GM23338 (cell line): Measurements from ENCODE around the gene DCAF11.

ENCODE experiments used
- CREB1 ChIP-seq: fragments of 250-450 bp; sonication (Bioruptor Pico); IDR thresholded peaks from 2 replicates; pipeline ENCODE4 v1.5.0; 2020; ENCODE audit warnings: low read depth, mild to moderate bottlenecking, moderate library complexity
- EZH2 ChIP-seq: fragments of 200-600 bp; sonication (generic); IDR thresholded peaks from one replicate; pipeline ENCODE4 v1.8.0; 2017; ENCODE audit warnings: antibody characterized with exemption, mild to moderate bottlenecking, low read depth; ENCODE audit not compliant: unreplicated experiment
- EZH2phosphoT487 ChIP-seq: fragments of 200-600 bp; sonication (generic); IDR thresholded peaks from one replicate; pipeline ENCODE4 v1.8.1; 2018; ENCODE audit warnings: antibody characterized with exemption; ENCODE audit not compliant: unreplicated experiment
- NANOG ChIP-seq: IDR thresholded peaks from 2 replicates; pipeline ENCODE4 v1.6.1; 2016; ENCODE audit warnings: antibody characterized with exemption, borderline replicate concordance
- POLR2AphosphoS5 ChIP-seq: IDR thresholded peaks from 2 replicates; pipeline ENCODE4 v1.6.1; 2016; ENCODE audit warnings: antibody characterized with exemption, low read depth
- STAT1 ChIP-seq: IDR thresholded peaks from one replicate; pipeline ENCODE4 v1.6.1; 2016; ENCODE audit warnings: antibody characterized with exemption; ENCODE audit not compliant: unreplicated experiment
- ZNF114 ChIP-seq: fragments of 250-450 bp; sonication (Bioruptor Pico); IDR thresholded peaks from 2 replicates; pipeline ENCODE4 v1.5.0; 2020; ENCODE audit warnings: mild to moderate bottlenecking, moderate library complexity
- ZNF331 ChIP-seq: fragments of 250-450 bp; sonication (Bioruptor Pico); IDR thresholded peaks from 2 replicates; pipeline ENCODE4 v1.5.0; 2020; ENCODE audit warnings: low read depth, mild to moderate bottlenecking, moderate library complexity
- TF ChIP-seq, protein P1 (sequence below), 2 experiments: fragments of 200-600 bp in 1 of 2; sonication (generic) in 1 of 2; conservative IDR thresholded peaks; 2 replicates each; pipeline versions ENCODE4 v1.5.1 to v1.6.1; 2016 to 2017; ENCODE audit warnings: antibody characterized with exemption in 2 of 2, low read depth in 2 of 2, mild to moderate bottlenecking in 2 of 2, moderate library complexity in 1 of 2
- TF ChIP-seq, protein P2 (sequence below): IDR thresholded peaks from one replicate; pipeline ENCODE4 v1.6.1; 2018; ENCODE audit warnings: antibody characterized with exemption; ENCODE audit not compliant: unreplicated experiment
- TF ChIP-seq, protein P3 (sequence below): fragments of 250-450 bp; sonication (Bioruptor Pico); IDR thresholded peaks from 2 replicates; pipeline ENCODE4 v1.5.0; 2020; ENCODE audit warnings: mild to moderate bottlenecking, moderate library complexity

- TF ChIP-seq, protein P1, sequence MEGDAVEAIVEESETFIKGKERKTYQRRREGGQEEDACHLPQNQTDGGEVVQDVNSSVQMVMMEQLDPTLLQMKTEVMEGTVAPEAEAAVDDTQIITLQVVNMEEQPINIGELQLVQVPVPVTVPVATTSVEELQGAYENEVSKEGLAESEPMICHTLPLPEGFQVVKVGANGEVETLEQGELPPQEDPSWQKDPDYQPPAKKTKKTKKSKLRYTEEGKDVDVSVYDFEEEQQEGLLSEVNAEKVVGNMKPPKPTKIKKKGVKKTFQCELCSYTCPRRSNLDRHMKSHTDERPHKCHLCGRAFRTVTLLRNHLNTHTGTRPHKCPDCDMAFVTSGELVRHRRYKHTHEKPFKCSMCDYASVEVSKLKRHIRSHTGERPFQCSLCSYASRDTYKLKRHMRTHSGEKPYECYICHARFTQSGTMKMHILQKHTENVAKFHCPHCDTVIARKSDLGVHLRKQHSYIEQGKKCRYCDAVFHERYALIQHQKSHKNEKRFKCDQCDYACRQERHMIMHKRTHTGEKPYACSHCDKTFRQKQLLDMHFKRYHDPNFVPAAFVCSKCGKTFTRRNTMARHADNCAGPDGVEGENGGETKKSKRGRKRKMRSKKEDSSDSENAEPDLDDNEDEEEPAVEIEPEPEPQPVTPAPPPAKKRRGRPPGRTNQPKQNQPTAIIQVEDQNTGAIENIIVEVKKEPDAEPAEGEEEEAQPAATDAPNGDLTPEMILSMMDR (conservative IDR thresholded peaks at IDR 0.05; ENCODE audit: low read depth in 2 of 2): no peak
- no peak for TF ChIP-seq POLR2AphosphoS5
- no peak for TF ChIP-seq EZH2
- no peak for TF ChIP-seq CREB1 (CRISPR knock-in tag)
- no peak for TF ChIP-seq STAT1
- TF ChIP-seq, protein P2, sequence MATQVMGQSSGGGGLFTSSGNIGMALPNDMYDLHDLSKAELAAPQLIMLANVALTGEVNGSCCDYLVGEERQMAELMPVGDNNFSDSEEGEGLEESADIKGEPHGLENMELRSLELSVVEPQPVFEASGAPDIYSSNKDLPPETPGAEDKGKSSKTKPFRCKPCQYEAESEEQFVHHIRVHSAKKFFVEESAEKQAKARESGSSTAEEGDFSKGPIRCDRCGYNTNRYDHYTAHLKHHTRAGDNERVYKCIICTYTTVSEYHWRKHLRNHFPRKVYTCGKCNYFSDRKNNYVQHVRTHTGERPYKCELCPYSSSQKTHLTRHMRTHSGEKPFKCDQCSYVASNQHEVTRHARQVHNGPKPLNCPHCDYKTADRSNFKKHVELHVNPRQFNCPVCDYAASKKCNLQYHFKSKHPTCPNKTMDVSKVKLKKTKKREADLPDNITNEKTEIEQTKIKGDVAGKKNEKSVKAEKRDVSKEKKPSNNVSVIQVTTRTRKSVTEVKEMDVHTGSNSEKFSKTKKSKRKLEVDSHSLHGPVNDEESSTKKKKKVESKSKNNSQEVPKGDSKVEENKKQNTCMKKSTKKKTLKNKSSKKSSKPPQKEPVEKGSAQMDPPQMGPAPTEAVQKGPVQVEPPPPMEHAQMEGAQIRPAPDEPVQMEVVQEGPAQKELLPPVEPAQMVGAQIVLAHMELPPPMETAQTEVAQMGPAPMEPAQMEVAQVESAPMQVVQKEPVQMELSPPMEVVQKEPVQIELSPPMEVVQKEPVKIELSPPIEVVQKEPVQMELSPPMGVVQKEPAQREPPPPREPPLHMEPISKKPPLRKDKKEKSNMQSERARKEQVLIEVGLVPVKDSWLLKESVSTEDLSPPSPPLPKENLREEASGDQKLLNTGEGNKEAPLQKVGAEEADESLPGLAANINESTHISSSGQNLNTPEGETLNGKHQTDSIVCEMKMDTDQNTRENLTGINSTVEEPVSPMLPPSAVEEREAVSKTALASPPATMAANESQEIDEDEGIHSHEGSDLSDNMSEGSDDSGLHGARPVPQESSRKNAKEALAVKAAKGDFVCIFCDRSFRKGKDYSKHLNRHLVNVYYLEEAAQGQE: no peak
- TF ChIP-seq EZH2phosphoT487: no peak
- TF ChIP-seq, protein P3, sequence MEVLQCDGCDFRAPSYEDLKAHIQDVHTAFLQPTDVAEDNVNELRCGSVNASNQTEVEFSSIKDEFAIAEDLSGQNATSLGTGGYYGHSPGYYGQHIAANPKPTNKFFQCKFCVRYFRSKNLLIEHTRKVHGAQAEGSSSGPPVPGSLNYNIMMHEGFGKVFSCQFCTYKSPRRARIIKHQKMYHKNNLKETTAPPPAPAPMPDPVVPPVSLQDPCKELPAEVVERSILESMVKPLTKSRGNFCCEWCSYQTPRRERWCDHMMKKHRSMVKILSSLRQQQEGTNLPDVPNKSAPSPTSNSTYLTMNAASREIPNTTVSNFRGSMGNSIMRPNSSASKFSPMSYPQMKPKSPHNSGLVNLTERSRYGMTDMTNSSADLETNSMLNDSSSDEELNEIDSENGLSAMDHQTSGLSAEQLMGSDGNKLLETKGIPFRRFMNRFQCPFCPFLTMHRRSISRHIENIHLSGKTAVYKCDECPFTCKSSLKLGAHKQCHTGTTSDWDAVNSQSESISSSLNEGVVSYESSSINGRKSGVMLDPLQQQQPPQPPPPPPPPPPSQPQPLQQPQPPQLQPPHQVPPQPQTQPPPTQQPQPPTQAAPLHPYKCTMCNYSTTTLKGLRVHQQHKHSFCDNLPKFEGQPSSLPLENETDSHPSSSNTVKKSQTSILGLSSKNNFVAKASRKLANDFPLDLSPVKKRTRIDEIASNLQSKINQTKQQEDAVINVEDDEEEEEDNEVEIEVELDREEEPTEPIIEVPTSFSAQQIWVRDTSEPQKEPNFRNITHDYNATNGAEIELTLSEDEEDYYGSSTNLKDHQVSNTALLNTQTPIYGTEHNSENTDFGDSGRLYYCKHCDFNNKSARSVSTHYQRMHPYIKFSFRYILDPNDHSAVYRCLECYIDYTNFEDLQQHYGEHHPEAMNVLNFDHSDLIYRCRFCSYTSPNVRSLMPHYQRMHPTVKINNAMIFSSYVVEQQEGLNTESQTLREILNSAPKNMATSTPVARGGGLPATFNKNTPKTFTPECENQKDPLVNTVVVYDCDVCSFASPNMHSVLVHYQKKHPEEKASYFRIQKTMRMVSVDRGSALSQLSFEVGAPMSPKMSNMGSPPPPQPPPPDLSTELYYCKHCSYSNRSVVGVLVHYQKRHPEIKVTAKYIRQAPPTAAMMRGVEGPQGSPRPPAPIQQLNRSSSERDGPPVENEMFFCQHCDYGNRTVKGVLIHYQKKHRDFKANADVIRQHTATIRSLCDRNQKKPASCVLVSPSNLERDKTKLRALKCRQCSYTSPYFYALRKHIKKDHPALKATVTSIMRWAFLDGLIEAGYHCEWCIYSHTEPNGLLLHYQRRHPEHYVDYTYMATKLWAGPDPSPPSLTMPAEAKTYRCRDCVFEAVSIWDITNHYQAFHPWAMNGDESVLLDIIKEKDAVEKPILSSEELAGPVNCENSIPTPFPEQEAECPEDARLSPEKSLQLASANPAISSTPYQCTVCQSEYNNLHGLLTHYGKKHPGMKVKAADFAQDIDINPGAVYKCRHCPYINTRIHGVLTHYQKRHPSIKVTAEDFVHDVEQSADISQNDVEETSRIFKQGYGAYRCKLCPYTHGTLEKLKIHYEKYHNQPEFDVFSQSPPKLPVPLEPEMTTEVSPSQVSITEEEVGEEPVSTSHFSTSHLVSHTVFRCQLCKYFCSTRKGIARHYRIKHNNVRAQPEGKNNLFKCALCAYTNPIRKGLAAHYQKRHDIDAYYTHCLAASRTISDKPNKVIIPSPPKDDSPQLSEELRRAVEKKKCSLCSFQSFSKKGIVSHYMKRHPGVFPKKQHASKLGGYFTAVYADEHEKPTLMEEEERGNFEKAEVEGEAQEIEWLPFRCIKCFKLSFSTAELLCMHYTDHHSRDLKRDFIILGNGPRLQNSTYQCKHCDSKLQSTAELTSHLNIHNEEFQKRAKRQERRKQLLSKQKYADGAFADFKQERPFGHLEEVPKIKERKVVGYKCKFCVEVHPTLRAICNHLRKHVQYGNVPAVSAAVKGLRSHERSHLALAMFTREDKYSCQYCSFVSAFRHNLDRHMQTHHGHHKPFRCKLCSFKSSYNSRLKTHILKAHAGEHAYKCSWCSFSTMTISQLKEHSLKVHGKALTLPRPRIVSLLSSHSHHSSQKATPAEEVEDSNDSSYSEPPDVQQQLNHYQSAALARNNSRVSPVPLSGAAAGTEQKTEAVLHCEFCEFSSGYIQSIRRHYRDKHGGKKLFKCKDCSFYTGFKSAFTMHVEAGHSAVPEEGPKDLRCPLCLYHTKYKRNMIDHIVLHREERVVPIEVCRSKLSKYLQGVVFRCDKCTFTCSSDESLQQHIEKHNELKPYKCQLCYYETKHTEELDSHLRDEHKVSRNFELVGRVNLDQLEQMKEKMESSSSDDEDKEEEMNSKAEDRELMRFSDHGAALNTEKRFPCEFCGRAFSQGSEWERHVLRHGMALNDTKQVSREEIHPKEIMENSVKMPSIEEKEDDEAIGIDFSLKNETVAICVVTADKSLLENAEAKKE (CRISPR knock-in tag): no peak
- TF ChIP-seq NANOG: no peak
- TF ChIP-seq ZNF331: no peak
- TF ChIP-seq ZNF114 (CRISPR knock-in tag): no peak
Observed at GRCh38 chr14:24150993-24151392, 36.4 kb downstream of the DCAF11 start.
